ENCODE results near the gene CLCA2.

Gene CLCA2

DNA sequence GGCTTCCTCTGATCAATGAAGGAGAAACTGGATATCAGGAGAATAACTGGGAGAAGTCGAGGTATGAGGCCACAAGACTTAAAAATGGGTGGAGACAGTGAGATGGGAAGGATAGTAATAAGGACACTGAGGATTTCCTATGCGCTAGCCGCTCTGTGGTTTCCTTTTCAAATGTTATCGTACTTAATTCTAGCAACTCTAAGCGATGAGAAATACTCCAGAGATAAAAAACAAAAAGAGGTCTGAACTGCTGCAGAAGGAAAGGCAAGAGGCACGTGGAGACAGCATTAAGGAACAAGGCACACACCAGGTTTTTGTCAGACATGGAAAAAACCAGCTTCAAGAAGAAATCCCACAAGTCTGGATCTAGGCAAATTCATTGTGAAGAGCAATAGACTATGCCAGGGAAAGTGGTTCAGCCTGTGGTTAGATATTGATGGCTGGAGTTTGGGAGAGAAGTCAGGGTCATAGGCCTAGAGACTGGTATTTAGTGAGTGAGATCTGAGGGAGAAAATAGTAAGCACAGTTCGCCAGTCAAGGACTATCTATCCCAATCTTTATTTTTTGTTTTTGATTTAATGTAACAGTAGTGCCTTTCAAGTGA, 5.3 kb downstream of the CLCA2 start:
- no peak for DNase-seq (ENCODE audit: low read depth in 1 of 2, low spot score in 1 of 2)

DNA sequence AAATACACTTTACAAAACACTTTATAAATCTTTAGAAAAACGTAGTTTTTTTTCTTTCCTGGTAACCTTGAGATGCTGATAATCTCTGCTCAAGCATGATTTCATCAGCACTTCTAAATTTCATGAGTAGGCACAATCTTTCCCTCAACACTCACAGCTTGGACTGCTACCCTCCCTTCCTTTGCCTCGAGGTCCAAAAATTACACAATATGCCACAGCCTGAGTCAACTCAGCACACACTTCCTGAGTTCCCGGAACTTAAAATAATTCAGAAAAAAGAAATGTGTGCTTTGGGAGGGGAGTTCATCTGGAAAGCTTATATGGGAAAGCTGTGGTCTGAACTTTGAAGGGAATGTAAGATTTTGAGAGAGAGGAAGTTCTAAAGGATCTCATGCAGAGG, 5.9 kb downstream of the CLCA2 start:
- DNase-seq (ENCODE audit: low read depth in 1 of 2, low spot score in 1 of 2): no peak

DNA sequence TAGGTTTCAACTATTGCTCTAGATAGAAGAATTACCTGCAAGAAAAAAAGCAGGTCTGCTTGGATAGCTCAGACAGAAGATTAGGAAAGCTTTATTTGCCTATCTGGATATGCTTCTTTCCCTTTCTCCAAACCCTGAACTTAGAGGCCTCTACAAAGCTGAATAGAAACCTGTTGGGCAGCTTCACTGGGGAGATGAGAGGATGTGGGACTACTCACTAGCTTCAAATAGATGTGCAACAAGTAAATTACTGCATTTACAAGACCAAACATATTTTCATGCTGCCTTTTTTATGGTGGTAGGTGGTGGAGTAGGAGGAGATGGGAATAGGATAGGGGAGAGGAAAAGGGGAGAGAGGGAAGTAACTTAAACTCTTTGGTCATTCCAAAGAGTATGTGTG, 6.4 kb downstream of the CLCA2 start:
- no peak for DNase-seq (ENCODE audit: low read depth in 1 of 2, low spot score in 1 of 2)

DNA sequence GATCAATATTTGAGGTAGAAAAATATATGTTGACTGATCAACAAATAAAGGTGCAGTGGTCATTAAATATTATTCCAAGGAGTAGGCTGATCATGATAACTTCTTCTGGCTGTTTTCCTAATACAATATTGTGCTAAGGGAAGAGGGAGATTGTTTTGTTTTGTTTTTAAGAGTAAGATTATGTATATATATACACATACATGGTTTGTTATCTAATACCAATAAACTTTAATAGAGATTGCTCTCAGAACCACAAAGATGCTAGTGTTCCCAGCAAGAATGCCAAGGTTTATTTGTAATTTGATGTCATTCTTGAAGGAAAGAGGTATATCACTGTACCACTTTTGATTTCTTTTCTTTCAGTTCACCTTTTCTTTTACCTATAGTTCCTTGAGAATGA, 10.1 kb downstream of the CLCA2 start:
- DNase-seq (ENCODE audit: low read depth in 1 of 2, low spot score in 1 of 2): no peak

DNA sequence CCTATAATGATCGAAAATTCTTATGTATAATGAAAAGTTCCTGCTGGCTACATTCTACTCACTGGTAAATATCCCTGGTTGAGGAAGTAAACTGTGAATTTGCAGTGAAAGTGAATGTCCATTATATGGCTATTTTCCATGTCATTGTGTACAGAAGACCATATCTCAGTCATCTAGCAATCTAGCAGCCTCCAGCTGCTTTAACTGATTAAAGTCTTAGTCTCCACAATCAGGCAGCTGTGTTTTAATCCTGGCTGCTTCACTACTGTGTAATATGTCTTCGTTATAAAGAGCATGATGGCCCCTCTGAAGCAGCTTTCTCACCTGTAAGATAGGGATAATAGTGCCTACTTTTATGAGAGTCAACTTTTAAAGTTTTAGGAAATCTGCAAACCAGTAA, 11.4 kb downstream of the CLCA2 start:
- no peak for DNase-seq (ENCODE audit: low read depth in 1 of 2, low spot score in 1 of 2)

DNA sequence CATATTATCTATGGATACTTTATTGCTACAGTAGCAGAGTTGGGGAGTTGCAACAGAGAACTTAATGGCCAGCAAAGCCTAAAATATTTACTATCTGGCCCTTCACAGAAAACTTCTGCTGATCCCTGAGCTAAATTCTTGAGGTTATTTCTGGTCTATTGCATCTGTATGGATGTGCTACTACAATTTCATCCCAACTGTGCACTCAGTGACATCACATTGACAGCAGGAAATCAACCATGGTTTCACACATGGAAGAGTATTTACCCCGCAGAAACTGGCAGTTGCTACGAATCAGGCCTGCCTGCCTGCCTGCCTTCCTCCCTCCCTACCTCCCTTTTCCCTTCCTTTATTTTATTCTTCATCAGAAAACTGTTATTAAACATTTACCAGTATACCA, 12.1 kb downstream of the CLCA2 start:
- DNase-seq (ENCODE audit: low read depth in 1 of 2, low spot score in 1 of 2): no peak

DNA sequence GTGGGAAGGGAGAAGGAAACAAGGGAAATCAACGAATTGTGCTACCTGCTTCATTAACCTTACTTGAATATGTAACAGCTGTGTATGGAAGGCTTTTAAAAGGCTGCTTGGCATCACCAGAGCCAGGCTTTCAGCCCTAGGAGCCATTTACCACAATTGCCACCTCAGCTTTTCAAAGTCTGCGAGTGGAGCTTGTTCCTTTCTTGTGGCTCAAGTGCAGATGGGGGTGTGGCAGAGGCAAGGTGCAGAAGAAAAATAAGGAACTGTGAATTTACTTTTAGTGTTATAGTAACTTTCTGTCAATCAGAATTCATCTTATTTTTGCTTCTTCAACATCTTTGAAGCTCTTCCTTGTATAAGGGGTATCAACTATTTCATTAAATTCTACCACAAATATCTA, 17.6 kb downstream of the CLCA2 start:
- no peak for DNase-seq (ENCODE audit: low read depth in 1 of 2, low spot score in 1 of 2)

DNA sequence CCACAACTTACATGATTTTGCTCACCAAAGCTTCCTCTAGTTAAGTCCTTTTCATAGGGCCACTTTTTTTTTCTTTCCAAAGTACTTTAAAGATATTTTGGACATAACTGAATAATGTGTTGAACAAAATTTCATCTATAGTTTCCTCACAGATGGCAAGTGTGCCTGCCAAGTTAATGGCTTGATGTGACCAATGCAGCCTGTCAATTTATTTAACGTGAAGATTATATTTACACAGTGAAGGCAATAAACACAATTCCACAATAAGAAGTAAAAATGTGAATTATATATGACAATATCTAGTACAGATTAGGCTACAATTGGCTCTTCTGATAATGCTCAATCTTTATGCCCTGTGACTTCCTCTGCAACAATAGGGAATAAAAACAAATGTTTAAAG, 18.0 kb downstream of the CLCA2 start:
- DNase-seq (ENCODE audit: low read depth in 1 of 2, low spot score in 1 of 2): no peak

DNA sequence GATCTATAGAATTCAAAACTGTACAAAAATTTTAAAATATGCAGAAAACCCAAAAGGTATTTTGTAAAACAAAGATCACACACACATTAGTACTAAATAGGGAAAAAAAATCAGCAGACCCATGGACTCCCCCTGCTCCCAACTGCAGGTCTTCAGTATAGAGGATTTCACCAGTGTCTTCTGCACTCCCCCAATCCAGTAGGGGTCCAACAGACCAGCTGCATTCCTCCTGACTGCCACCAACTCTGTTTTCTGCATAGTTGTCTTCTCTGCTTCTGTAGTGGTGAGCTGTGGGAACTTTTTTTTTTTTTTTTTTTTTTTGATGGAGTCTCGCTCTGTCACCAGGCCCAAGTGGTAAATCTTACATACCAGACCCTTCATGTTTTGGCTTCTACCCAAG, 21.9 kb downstream of the CLCA2 start:
- no peak for DNase-seq (ENCODE audit: low read depth in 1 of 2, low spot score in 1 of 2)

DNA sequence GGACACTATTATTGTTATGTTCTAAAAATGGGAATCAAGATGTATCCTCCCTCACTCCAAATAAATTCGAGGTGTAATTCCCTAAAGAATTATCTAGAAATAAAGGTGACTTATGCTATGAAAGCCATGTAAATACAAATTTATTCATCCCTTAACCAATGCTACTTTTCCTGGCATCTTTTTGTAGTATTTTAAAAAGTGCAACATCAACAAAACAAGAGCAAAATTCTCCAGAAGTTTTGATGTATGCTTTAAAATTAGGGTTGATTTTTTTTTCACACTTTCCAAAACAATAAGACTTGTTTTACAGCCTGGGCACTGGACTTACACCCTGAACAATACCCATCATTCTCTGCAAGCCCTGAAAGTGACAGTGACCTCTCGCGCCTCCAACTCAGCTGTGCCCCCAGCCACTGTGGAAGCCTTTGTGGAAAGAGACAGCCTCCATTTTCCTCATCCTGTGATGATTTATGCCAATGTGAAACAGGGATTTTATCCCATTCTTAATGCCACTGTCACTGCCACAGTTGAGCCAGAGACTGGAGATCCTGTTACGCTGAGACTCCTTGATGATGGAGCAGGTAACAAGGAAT, 23.3 kb downstream of the CLCA2 start:
- DNase-seq (ENCODE audit: low read depth in 1 of 2, low spot score in 1 of 2): no peak

DNA sequence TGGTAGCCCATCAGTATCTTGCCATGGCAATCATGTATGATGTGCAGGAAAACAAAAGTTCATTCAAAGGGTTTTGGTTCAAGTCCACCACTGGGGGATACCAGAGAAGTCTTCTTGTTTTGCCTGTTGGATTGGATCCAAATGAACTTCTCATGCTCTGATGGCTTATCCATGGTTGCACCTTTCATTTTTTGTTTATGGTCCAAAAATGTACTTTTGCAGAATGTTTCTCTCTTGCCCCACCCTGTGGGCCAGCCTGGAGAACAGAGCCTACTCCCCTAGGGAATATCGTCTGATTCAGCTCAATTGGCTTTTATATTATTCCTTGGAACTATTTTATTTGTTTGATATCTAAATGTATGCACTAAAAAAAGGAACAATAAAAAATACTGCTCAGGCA, 24.7 kb downstream of the CLCA2 start:
- DNase-seq (ENCODE audit: low read depth in 1 of 2, low spot score in 1 of 2): no peak

DNA sequence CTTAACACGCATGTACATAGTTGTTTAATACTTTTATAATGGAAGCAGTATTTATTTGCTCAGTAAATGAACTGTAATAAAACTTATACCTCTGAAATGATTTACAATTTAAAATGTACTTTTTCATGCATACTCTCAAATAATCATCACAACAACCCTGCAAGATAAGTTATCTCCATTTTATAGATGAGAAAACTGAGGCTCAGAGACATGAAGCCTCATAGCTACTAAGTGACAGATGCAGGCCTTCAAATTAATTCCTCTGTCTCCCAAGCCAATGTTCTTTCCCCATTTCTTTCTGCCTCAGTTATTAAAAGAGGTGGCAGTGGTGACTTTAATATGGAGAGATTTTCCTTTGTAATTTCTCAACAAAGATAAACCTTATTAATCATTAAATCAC, 25.1 kb downstream of the CLCA2 start:
- no peak for DNase-seq (ENCODE audit: low read depth in 1 of 2, low spot score in 1 of 2)

DNA sequence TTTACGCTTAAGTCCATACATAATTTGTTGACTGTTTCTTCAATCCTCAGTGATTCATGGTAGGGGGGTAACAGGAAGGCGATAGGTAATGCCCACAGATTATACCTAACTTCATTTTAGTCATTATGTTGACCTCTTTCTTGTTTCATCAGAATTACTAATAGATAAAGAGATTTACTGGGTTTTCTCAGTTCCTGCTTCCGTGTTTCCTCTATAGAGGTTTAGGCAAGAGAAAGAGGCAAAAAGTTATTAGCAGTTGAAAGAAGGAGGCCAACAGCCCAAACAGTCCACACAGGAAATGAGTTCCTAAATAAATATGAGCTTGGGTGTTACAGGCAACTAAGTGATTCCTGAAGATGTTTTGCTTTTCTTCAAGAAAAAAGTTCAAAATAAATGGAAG, 26.9 kb downstream of the CLCA2 start:
- no peak for DNase-seq (ENCODE audit: low read depth in 1 of 2, low spot score in 1 of 2)

DNA sequence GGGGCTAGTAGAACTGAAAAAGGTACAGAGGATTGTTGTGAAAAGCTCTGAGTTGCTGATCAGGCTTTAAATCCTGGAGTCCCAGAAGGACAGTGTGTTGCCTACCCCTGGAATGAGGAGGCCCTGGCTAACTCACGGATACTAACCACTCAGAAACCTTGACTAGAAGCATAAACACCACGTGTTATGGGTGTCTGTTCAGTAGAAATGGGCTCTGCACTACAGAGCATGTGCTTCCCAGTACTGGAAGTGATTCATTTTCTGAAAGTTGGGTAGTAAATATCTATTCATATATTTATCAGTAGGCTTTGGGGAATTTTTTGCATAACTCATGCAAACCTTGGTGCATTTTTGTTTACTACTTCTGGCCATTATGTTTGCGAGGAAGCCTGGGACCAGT, 29.7 kb downstream of the CLCA2 start:
- DNase-seq (ENCODE audit: low read depth in 1 of 2, low spot score in 1 of 2): no peak

DNA sequence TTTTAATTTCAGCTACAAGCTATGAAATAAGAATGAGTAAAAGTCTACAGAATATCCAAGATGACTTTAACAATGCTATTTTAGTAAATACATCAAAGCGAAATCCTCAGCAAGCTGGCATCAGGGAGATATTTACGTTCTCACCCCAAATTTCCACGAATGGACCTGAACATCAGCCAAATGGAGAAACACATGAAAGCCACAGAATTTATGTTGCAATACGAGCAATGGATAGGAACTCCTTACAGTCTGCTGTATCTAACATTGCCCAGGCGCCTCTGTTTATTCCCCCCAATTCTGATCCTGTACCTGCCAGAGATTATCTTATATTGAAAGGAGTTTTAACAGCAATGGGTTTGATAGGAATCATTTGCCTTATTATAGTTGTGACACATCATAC, 31.1 kb downstream of the CLCA2 start:
- DNase-seq (ENCODE audit: low read depth in 1 of 2, low spot score in 1 of 2): no peak

DNA sequence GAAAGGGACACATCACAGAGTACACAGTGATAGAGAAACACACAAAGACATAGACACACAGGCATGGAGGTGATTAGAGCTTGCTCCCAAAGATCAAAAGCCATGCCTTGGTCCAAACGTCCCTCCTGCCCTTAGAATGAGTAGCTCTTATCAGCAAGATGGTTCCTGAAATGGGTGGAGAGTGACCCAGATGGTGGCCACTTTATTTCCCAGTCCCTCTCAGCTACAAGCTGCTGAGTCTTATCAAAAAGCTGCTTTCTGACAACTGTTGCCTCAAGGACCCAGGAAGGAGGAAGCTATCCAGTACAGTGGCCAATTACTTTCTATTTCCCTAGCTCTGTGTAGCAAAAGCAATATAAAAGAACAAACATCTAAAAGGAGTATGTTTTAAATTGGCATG, 37.0 kb downstream of the CLCA2 start:
- DNase-seq (ENCODE audit: low read depth in 1 of 2, low spot score in 1 of 2): no peak

DNA sequence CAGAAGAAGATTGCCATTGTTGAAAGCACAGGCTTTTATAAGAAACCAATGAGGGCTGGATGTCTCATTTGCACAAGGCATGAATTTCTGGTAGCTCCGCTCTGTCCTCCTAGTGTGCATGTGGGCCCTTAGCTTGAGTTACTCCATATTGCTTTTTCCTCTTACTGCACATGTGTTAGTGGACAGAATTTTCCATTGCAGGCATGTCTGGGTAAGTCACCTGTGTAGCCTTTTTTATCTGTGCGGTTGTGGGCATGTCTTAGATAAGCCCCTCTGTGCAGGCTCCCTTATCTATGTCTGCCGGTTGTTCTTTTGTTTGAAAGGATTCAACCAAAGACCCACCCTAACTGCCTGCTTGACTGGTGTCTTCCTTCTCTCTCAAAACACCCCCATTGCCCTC, 37.5 kb downstream of the CLCA2 start:
- no peak for DNase-seq (ENCODE audit: low read depth in 1 of 2, low spot score in 1 of 2)

DNA sequence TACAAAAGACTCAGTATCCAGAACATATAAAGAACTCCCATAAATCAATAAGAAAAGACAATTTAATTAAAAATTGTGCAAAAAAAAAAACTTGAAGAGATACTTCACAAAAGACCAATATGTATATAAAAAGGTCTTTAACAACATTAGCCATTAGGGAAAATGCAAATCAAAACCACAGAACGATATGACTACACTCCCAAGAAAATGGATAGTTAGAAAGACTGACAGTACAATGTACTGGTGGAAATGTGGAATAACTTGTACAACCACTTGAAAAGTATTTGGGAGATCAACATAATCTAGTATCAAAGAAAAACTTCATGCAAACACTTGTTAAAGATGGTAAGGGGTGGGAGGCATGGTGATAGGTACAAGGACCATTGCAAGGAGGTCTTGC, 40.8 kb downstream of the CLCA2 start:
- DNase-seq (ENCODE audit: low read depth in 1 of 2, low spot score in 1 of 2): no peak

DNA sequence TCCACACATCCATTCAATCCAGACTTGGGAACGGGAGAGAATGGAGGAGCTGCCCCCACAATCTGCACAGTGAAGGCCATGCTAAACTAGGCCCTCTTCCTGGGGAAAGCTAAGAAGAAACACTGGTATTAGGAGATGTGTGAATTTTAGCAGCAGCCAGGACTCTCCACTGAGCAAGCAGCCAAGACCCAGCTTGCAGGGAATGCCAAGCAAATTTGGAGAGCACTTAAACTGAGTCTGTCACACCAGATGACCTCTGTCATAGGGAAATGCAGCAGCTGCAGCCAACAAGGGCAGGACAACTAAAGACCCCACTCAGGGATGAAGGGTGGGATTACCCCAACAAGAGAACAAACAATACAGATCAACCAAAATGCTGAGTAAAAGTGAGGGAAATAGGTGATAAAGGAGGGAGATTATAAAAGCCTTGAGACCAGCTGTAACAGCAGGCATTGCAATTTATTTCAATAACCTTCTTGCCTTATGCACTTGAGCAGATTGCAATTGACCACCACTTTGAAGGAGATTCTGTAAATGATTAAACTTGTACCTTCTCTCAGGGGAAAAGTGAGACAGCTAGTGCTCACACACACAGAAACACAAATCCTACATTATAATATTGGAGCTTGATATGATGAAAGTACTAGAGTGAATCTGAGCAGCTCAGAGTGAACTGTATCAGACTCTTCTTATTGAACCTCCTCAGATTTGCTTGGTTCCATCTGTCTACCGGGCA, 42.3 kb downstream of the CLCA2 start:
- DNase-seq (ENCODE audit: low read depth in 1 of 2, low spot score in 1 of 2): no peak

DNA sequence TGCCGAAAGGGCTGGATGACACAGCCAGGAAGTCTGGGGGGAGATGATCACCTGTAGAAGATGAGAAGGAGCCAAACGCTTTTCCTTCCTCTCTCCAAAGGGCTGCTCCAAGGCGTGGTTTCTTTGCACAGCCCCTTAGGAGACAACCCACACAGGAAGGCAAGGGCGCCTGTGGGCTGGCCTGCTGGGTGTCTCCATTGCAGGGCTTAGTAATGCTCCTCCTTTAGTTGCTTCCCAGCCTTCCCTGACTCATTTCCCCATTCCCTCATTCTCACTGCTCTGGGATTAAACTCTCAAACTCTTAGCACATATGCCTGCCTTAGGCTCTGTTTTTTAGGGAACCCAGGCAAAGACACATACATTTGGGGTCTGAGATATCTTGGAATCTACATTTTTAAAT, 43.0 kb downstream of the CLCA2 start:
- no peak for DNase-seq (ENCODE audit: low read depth in 1 of 2, low spot score in 1 of 2)

DNA sequence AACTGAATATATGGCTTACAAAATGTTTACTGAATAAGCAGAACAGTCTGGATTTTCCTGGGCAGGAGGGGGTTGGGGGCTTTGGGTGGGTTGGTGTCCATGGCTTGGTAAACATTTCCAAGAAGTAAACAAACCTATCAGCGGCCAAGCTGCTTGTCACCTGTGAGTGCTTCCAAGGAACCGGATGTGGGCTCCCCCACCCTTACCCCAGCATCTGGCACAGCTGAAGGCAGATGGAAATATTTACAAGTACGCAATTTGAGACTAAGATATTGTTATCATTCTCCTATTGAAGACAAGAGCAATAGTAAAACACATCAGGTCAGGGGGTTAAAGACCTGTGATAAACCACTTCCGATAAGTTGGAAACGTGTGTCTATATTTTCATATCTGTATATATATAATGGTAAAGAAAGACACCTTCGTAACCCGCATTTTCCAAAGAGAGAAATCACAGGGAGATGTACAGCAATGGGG, 44.6 kb downstream of the CLCA2 start, which contains the start of gene CLCA1:
Gene CLCA1, plus strand, starts transcription at position 427 of the 477 bp plus-strand sequence. Its CDS starts 45 bp downstream, at position 472.
- DNase-seq (ENCODE audit: low read depth in 1 of 2, low spot score in 1 of 2): no peak

DNA sequence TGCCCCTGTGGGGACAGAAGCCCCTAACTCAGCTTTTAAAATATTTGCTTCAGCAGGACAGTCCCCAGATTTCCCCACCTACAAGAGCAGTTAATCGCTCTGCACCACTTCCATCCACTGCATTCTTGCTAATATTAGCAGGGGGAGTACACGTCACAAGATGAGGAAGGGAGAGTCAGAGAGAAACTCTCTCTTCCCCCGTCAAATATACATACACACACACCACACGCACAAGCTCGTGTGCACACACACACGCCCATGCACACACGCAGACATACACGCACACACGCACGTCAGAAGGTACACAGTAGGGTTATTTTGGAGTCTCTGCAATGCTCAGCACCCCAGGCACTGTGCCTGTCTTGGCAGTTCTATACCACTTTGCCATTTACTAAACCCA, 46.9 kb downstream of the CLCA2 start:
- DNase-seq (ENCODE audit: low read depth in 1 of 2, low spot score in 1 of 2): no peak

DNA sequence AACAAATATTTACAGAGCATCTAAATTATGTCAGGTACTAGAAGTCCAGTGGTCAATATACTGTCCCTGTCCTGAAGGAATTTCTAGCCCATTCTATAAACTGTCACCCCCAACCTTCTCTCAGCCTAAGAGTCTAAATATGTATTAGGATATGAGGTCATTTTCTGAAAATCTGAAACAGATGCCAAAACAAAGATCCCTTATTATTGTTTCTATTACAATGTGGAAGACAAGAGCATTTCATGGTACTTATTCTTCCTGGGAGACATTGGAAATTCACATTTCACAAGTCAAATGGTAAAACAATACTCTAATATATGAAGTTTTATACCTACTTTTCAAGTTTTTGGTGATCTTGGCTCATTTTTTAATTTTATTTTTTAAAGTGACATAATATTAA, 47.3 kb downstream of the CLCA2 start:
- no peak for DNase-seq (ENCODE audit: low read depth in 1 of 2, low spot score in 1 of 2)

All from activated CD4-positive, alpha-beta T cell treated with anti-CD3 and anti-CD28 coated beads, Interleukin-2, amount 50 U/mL, for 24 hours (primary cell).